ENCODE measurements around the gene MCOLN1. TPM values are rescaled to one million over a fixed set of nuclear protein-coding genes. Genes with fewer than 3 reads are reported as not detected.

MCOLN1 gene
- total and polyA plus RNA-seq, 4 donors, result 14.5 to 36.0 (median 27.9) TPM

DNA sequence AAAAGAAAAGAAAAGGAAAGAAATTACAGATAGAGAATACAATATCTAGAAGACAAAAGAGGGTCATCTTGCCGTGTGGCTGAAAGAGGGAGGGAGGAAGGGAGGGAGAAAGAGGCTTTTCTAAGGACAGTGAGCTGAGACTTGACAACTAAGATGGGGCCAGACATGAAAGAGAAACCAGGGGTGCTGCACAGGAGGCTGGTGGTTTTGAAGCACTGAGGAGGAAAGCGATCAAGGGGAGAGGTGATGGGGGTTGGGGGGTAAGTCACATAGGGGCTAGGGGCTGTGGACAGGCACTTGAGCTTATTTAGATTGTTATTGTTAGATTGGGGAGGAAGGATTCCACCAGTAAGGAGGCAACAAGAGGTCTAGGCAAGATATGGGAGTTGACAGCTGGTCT is 30.4 kb downstream of the MCOLN1 start:
- no peak for DNase-seq
- 93 to 97% methylated on average over 2 of the region's 2 CpGs for WGBS, 2 donors

DNA sequence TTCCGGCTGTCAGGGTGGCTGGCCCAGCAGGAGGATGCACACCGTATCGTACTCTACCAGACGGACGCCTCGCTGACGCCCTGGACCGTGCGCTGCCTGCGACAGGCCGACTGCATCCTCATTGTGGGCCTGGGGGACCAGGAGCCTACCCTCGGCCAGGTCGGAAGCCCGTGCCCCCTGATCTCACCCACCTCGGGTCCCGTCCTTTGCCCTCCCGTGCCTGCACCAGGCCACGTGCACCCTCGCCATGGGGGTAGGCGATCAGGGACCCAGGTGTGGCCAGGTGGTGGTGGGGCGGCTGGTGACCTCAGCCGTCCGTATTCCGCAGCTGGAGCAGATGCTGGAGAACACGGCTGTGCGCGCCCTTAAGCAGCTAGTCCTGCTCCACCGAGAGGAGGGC is 32.1 kb downstream of the MCOLN1 start:
- peaks cover 0 to 15% of the 10 kb centered on the region in 2 donors for H3K36me3 ChIP-seq (ENCODE audit: control insufficient read depth in 1 of 2, insufficient read depth in 2 of 2, low read length in 1 of 2)
- intact Hi-C loops (cut with DNase I), result loop anchor here in 1 of 2 donors (10.0 kb wide), 1 partner anchor 130 kb away; the partner anchor contains the start of gene TRAPPC5
- H3K27ac ChIP-seq (ENCODE audit: low read depth in 1 of 2, low read length in 2 of 2), result no peak overlapping the region
- H3K27me3 ChIP-seq (ENCODE audit: control insufficient read depth in 1 of 2, insufficient read depth in 2 of 2, low read length in 1 of 2), result no peaks in the 10 kb centered on the region
- no peaks in the 10 kb centered on the region for H3K4me1 ChIP-seq (ENCODE audit: control insufficient read depth in 1 of 2, insufficient read depth in 2 of 2, low read length in 2 of 2)
- H3K4me3 ChIP-seq (ENCODE audit: low read length in 2 of 2), result no peak overlapping the region
- ATAC-seq (ENCODE audit: low FRiP score) (no peak), DNase-seq (no peak)
- 87 to 88% methylated on average over 28 of the region's 28 CpGs for whole genome bisulfite sequencing, 2 donors
- no peaks in the 10 kb centered on the region for H3K9me3 ChIP-seq (ENCODE audit: control insufficient read depth, low read length)

More for the DNA sequence above, 30.4 kb downstream of the MCOLN1 start:
- Histone ChIP-seq H3K9me3 (ENCODE audit: control insufficient read depth, low read length) (no peaks in the 10 kb centered on the region), H3K4me1 (ENCODE audit: control insufficient read depth in 1 of 2, insufficient read depth in 2 of 2, low read length in 2 of 2) (no peaks in the 10 kb centered on the region), H3K4me3 (ENCODE audit: low read length in 2 of 2) (no peak overlapping the region), H3K27me3 (ENCODE audit: control insufficient read depth in 1 of 2, insufficient read depth in 2 of 2, low read length in 1 of 2) (no peaks in the 10 kb centered on the region), H3K27ac (ENCODE audit: low read depth in 1 of 2, low read length in 2 of 2) (no peak overlapping the region), H3K36me3 (ENCODE audit: control insufficient read depth in 1 of 2, insufficient read depth in 2 of 2, low read length in 1 of 2) (peaks cover 0 to 8% of the 10 kb centered on the region in 2 donors)
- intact Hi-C loops (cut with DNase I), result loop anchor here in 1 of 2 donors (10.0 kb wide), 1 partner anchor 132 kb away; the partner anchor contains the start of gene TRAPPC5
- ATAC-seq (ENCODE audit: low FRiP score), result no peak

DNA sequence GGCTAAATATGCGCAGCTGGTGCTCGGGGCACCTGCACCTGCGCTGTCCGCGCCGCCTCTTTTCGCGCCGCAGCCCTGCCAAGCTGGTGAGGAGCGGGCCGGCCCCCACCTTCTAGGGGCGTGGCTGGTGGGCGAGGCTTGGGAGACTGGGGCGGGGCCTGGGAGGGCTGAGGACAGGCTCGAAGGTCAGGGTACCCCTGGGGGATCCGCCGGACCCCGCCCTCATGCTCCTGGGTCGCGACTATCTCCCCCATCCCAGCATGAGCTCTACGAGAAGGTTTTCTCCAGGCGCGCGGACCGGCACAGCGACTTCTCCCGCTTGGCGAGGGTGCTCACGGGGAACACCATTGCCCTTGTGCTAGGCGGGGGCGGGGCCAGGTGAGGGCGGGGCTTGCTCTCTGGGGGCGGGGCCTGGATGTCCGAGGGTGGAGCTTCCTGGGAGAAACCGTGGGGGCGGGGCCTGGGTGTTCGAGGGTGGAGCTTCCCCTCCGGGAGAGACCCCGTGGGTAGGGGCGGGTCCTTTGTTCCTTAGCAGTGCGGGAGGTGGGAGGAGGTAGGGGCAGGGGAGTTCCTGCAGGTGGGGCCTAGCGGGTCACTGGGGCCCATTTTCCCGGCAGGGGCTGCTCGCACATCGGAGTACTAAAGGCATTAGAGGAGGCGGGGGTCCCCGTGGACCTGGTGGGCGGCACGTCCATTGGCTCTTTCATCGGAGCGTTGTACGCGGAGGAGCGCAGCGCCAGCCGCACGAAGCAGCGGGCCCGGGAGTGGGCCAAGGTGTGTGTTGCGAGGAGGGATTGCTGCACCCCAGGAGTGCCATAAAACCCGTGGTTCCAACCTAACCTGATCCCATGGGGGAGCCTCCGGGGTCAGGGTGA is 32.8 kb downstream of the MCOLN1 start:
- DNase-seq, result peak in 1 of 2 donors; percentile 46
- peaks cover 1% of the 10 kb centered on the region for H3K9me3 ChIP-seq (ENCODE audit: control insufficient read depth, low read length)
- intact Hi-C loops (cut with DNase I), result loop anchor here in 1 of 2 donors (10.0 kb wide), 1 partner anchor 130 kb away; the partner anchor contains the start of gene TRAPPC5
- H3K4me1 ChIP-seq (ENCODE audit: control insufficient read depth in 1 of 2, insufficient read depth in 2 of 2, low read length in 2 of 2), result no peaks in the 10 kb centered on the region
- no peak overlapping the region for H3K27ac ChIP-seq (ENCODE audit: low read depth in 1 of 2, low read length in 2 of 2)
- 66 to 67% methylated on average over 60 to 62 of the region's 62 CpGs for WGBS, 2 donors
- peaks cover 0 to 15% of the 10 kb centered on the region in 2 donors for H3K36me3 ChIP-seq (ENCODE audit: control insufficient read depth in 1 of 2, insufficient read depth in 2 of 2, low read length in 1 of 2)
- no peak overlapping the region for H3K4me3 ChIP-seq (ENCODE audit: low read length in 2 of 2)
- no peaks in the 10 kb centered on the region for H3K27me3 ChIP-seq (ENCODE audit: control insufficient read depth in 1 of 2, insufficient read depth in 2 of 2, low read length in 1 of 2)
- no peak for ATAC-seq (ENCODE audit: low FRiP score)

DNA sequence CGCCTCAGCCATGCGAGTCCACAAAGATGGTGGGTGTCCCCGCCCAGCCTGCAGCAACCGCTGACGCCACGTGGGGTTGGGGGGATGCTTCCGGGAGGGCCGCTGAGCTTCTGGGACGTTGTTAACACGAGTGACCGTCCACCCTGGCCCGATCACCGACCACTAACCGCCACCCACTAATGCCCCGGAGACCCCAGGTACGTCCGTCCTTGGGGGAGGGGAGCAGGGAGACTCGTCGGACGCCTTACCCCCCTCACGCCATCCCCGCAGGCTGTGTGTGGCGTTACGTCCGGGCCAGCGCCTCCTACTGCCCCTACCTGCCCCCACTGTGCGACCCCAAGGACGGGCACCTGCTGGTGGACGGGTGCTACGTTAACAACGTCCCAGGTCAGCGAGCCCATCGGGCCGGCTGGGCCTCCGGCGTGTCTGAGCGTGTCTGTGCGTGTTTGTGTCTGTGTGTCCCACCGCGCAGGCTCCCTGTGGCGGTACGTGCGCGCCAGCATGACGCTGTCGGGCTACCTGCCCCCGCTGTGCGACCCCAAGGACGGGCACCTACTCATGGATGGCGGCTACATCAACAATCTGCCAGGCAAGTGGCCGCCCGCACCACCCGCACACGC is 34.4 kb downstream of the MCOLN1 start:
- WGBS, 2 donors, result 95 to 96% methylated on average over 54 of the region's 54 CpGs
- peaks cover 0 to 15% of the 10 kb centered on the region in 2 donors for H3K36me3 ChIP-seq (ENCODE audit: control insufficient read depth in 1 of 2, insufficient read depth in 2 of 2, low read length in 1 of 2)
- H3K4me3 ChIP-seq (ENCODE audit: low read length in 2 of 2), result no peak overlapping the region
- no peaks in the 10 kb centered on the region for H3K4me1 ChIP-seq (ENCODE audit: control insufficient read depth in 1 of 2, insufficient read depth in 2 of 2, low read length in 2 of 2)
- H3K27ac ChIP-seq (ENCODE audit: low read depth in 1 of 2, low read length in 2 of 2), result no peak overlapping the region
- no peaks in the 10 kb centered on the region for H3K27me3 ChIP-seq (ENCODE audit: control insufficient read depth in 1 of 2, insufficient read depth in 2 of 2, low read length in 1 of 2)
- H3K9me3 ChIP-seq (ENCODE audit: control insufficient read depth, low read length), result peaks cover 1% of the 10 kb centered on the region
- ATAC-seq (ENCODE audit: low FRiP score) (no peak), DNase-seq (peak in 1 of 2 donors; percentile 43)
- intact Hi-C loops (cut with DNase I), result loop anchor here in 1 of 2 donors (10.0 kb wide), 1 partner anchor 128 kb away; the partner anchor contains the start of gene TRAPPC5

DNA sequence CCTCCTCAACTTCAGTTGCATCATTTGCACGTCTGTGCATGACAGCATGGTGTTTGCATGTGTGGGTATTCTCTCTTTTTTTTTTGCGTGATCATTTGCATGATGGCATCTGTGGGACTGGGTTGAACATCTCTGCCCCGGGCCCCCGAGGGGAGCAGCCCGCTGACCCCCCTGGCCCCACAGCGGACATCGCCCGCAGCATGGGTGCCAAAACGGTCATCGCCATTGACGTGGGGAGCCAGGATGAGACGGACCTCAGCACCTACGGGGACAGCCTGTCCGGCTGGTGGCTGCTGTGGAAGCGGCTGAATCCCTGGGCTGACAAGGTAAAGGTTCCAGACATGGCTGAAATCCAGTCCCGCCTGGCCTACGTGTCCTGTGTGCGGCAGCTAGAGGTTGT is 36.2 kb downstream of the MCOLN1 start:
- ATAC-seq (ENCODE audit: low FRiP score) (no peak), DNase-seq (no peak)
- no peaks in the 10 kb centered on the region for H3K27me3 ChIP-seq (ENCODE audit: control insufficient read depth in 1 of 2, insufficient read depth in 2 of 2, low read length in 1 of 2)
- H3K36me3 ChIP-seq (ENCODE audit: control insufficient read depth in 1 of 2, insufficient read depth in 2 of 2, low read length in 1 of 2), result peaks cover 0 to 15% of the 10 kb centered on the region in 2 donors
- 91 to 96% methylated on average over 18 of the region's 18 CpGs for WGBS, 2 donors
- peaks cover 1% of the 10 kb centered on the region for H3K9me3 ChIP-seq (ENCODE audit: control insufficient read depth, low read length)
- intact Hi-C loops (cut with DNase I), result loop anchor here in 1 of 2 donors (10.0 kb wide), 1 partner anchor 126 kb away; the partner anchor contains the start of gene TRAPPC5
- H3K4me3 ChIP-seq (ENCODE audit: low read length in 2 of 2), result no peak overlapping the region
- H3K27ac ChIP-seq (ENCODE audit: low read depth in 1 of 2, low read length in 2 of 2), result no peak overlapping the region
- H3K4me1 ChIP-seq (ENCODE audit: control insufficient read depth in 1 of 2, insufficient read depth in 2 of 2, low read length in 2 of 2), result no peaks in the 10 kb centered on the region

DNA sequence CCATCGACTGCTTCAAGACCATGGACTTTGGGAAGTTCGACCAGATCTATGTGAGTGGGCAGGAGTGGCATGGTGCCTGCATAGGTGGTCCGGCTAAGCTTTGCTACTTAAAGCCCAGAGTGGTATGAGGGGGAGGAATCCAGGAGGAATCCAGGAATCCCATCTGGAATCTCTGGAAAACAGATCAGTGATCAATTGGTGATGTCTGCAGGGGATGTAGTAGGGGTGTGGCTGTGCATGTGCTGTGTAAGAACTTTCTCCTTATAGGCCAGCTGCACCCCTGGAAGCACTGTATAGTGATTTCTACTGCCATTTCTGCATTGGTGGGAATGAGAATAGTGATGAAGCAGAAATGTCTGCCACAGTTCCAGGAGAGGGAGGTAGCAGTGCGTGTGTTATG is 36.7 kb downstream of the MCOLN1 start:
- intact Hi-C loops (cut with DNase I), result loop anchor here in 1 of 2 donors (10.0 kb wide), 1 partner anchor 126 kb away; the partner anchor contains the start of gene TRAPPC5
- Histone ChIP-seq H3K27ac (ENCODE audit: low read depth in 1 of 2, low read length in 2 of 2) (no peak overlapping the region), H3K36me3 (ENCODE audit: control insufficient read depth in 1 of 2, insufficient read depth in 2 of 2, low read length in 1 of 2) (peaks cover 0 to 15% of the 10 kb centered on the region in 2 donors), H3K4me1 (ENCODE audit: control insufficient read depth in 1 of 2, insufficient read depth in 2 of 2, low read length in 2 of 2) (no peaks in the 10 kb centered on the region), H3K9me3 (ENCODE audit: control insufficient read depth, low read length) (peaks cover 1% of the 10 kb centered on the region), H3K27me3 (ENCODE audit: control insufficient read depth in 1 of 2, insufficient read depth in 2 of 2, low read length in 1 of 2) (no peaks in the 10 kb centered on the region), H3K4me3 (ENCODE audit: low read length in 2 of 2) (no peak overlapping the region)
- 60 to 96% methylated on average over 4 of the region's 4 CpGs for WGBS, 2 donors
- ATAC-seq (ENCODE audit: low FRiP score), result no peak
- DNase-seq, result no peak

DNA sequence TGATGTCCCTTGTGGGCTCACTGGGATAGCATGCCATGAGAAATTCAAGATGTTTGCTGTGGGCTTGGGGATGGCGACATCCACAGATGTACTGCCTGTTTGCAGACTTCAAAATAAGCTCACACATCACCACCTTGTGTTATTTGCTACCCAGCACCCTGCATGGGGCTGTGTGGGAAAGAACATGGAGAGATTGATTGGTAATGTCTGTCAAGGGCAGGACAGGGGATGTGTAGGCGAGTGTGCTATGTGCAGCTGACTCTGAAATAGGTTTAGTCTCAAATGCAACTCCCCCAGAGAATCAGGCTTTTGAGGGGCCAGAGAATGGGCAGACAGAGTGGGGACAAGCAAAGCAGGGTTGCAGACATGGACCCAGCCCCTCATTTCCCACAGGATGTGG is 37.8 kb downstream of the MCOLN1 start:
- intact Hi-C loops (cut with DNase I), result no loop called here
- 93 to 94% methylated on average over 2 of the region's 2 CpGs for WGBS, 2 donors
- Histone ChIP-seq H3K9me3 (ENCODE audit: control insufficient read depth, low read length) (peaks cover 1% of the 10 kb centered on the region), H3K4me3 (ENCODE audit: low read length in 2 of 2) (no peak overlapping the region), H3K27me3 (ENCODE audit: control insufficient read depth in 1 of 2, insufficient read depth in 2 of 2, low read length in 1 of 2) (no peaks in the 10 kb centered on the region), H3K27ac (ENCODE audit: low read depth in 1 of 2, low read length in 2 of 2) (no peak overlapping the region), H3K36me3 (ENCODE audit: control insufficient read depth in 1 of 2, insufficient read depth in 2 of 2, low read length in 1 of 2) (peaks cover 0 to 15% of the 10 kb centered on the region in 2 donors), H3K4me1 (ENCODE audit: control insufficient read depth in 1 of 2, insufficient read depth in 2 of 2, low read length in 2 of 2) (no peaks in the 10 kb centered on the region)
- ATAC-seq (ENCODE audit: low FRiP score) (no peak), DNase-seq (no peak)

DNA sequence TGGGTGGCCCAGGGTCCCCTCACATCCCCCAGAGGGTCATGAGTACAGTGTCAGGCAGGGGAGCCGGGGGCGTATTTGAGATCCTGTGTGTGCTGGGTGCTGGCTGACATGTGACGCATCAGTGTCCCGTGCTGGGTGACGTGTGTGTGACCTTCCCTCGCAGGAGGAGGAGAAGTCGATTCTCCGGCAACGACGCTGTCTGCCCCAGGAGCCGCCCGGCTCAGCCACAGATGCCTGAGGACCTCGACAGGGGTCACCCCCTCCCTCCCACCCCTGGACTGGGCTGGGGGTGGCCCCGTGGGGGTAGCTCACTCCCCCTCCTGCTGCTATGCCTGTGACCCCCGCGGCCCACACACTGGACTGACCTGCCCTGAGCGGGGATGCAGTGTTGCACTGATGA is 38.9 kb downstream of the MCOLN1 start:
- WGBS, 2 donors, result 84 to 91% methylated on average over 17 of the region's 17 CpGs
- no peak overlapping the region for H3K27ac ChIP-seq (ENCODE audit: low read depth in 1 of 2, low read length in 2 of 2)
- no peaks in the 10 kb centered on the region for H3K4me1 ChIP-seq (ENCODE audit: control insufficient read depth in 1 of 2, insufficient read depth in 2 of 2, low read length in 2 of 2)
- no peaks in the 10 kb centered on the region for H3K27me3 ChIP-seq (ENCODE audit: control insufficient read depth in 1 of 2, insufficient read depth in 2 of 2, low read length in 1 of 2)
- DNase-seq (no peak), ATAC-seq (ENCODE audit: low FRiP score) (no peak)
- H3K9me3 ChIP-seq (ENCODE audit: control insufficient read depth, low read length), result peaks cover 1% of the 10 kb centered on the region
- intact Hi-C loops (cut with DNase I), result no loop called here
- H3K4me3 ChIP-seq (ENCODE audit: low read length in 2 of 2), result no peak overlapping the region
- H3K36me3 ChIP-seq (ENCODE audit: control insufficient read depth in 1 of 2, insufficient read depth in 2 of 2, low read length in 1 of 2), result peaks cover 0 to 14% of the 10 kb centered on the region in 2 donors
